H1 (cell line): Measurements from ENCODE around the gene FOXD2.

Source experiments
- CEBPB ChIP-seq: IDR thresholded peaks from 2 replicates; pipeline ENCODE4 v1.6.1; 2012; ENCODE audit warnings: low read depth, low read length
- EZH2 ChIP-seq: fragments of 200-600 bp; sonication (generic); IDR thresholded peaks from 2 replicates; pipeline ENCODE4 v1.7.1; 2012; ENCODE audit warnings: low read depth, mild to moderate bottlenecking, moderate library complexity, low read length, inconsistent platforms; ENCODE audit not compliant: severe bottlenecking
- GABPA ChIP-seq: IDR thresholded peaks from 2 replicates; pipeline ENCODE4 v1.6.1; 2011; ENCODE audit warnings: mild to moderate bottlenecking, low read length, moderate library complexity, borderline replicate concordance; ENCODE audit not compliant: insufficient read depth
- HDAC2 ChIP-seq, 2 experiments: fragments of 300-600 bp in 1 of 2; sonication (generic) in 1 of 2; IDR thresholded peaks; 2 replicates each; pipeline ENCODE4 v1.6.1; 2011 to 2012; ENCODE audit warnings: low read depth in 2 of 2, low read length in 2 of 2, mild to moderate bottlenecking in 2 of 2, moderate library complexity in 2 of 2, borderline replicate concordance in 1 of 2, inconsistent platforms in 1 of 2
- POLR2AphosphoS5 ChIP-seq: IDR thresholded peaks from 2 replicates; pipeline ENCODE4 v1.6.1; 2011; ENCODE audit warnings: low read depth, low read length
- RFX5 ChIP-seq: IDR thresholded peaks from 2 replicates; pipeline ENCODE4 v1.6.1; 2011; ENCODE audit warnings: low read depth, low read length, improper control_type of control experiment, borderline replicate concordance
- RNF2 ChIP-seq: fragments of 200-900, 300-1000 bp; sonication (generic); IDR thresholded peaks from 2 replicates; pipeline ENCODE4 v1.7.1; 2016; ENCODE audit warnings: borderline replicate concordance, low read depth, mild to moderate bottlenecking, antibody characterized with exemption, low read length; ENCODE audit not compliant: poor library complexity, severe bottlenecking; ENCODE audit errors: missing control alignments
- TF ChIP-seq, protein P1 (sequence below): IDR thresholded peaks from 2 replicates; pipeline ENCODE4 v1.6.1; 2012; ENCODE audit warnings: inconsistent platforms
- TF ChIP-seq, protein P2 (sequence below): IDR thresholded peaks from 2 replicates; pipeline ENCODE4 v1.6.1; 2012; ENCODE audit warnings: low read length, inconsistent platforms
- TF ChIP-seq, protein P3 (sequence below), 3 experiments: IDR thresholded peaks; 1 replicate in 2 of 3; 2 replicates in 1 of 3; pipeline versions ENCODE4 v1.5.1 to v1.6.1; 2011; ENCODE audit warnings: low read length in 3 of 3, mild to moderate bottlenecking in 3 of 3, inconsistent platforms in 2 of 3, low read depth in 1 of 3, moderate library complexity in 1 of 3; ENCODE audit not compliant: insufficient read depth in 1 of 3; ENCODE audit errors: control extremely low read depth in 1 of 3

DNA sequence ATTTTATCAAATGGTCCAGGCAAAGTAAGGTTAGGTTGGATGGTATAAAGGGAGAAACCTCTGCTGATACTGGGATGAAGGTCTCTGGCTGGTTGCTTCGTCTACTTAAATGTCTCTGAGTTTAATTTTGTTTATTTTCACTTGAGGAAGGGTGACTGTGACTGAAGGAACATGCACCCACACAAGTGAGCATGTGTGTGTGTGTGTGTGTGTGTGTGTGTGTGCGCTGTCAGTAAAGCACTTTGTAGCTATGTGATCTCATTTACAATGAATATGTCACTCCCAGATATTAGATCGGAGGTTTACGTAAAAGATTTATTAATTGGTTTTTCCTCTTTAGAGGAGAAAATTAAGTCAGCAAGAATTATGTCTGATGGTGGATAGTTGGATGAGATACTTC is 4.4 kb downstream of the FOXD2 start:
- TF ChIP-seq, protein P1, sequence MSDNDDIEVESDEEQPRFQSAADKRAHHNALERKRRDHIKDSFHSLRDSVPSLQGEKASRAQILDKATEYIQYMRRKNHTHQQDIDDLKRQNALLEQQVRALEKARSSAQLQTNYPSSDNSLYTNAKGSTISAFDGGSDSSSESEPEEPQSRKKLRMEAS: no peak
- TF ChIP-seq, protein P2, sequence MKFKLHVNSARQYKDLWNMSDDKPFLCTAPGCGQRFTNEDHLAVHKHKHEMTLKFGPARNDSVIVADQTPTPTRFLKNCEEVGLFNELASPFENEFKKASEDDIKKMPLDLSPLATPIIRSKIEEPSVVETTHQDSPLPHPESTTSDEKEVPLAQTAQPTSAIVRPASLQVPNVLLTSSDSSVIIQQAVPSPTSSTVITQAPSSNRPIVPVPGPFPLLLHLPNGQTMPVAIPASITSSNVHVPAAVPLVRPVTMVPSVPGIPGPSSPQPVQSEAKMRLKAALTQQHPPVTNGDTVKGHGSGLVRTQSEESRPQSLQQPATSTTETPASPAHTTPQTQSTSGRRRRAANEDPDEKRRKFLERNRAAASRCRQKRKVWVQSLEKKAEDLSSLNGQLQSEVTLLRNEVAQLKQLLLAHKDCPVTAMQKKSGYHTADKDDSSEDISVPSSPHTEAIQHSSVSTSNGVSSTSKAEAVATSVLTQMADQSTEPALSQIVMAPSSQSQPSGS: no peak
- no peak for TF ChIP-seq GABPA
- TF ChIP-seq RFX5: no peak
- TF ChIP-seq, protein P3, sequence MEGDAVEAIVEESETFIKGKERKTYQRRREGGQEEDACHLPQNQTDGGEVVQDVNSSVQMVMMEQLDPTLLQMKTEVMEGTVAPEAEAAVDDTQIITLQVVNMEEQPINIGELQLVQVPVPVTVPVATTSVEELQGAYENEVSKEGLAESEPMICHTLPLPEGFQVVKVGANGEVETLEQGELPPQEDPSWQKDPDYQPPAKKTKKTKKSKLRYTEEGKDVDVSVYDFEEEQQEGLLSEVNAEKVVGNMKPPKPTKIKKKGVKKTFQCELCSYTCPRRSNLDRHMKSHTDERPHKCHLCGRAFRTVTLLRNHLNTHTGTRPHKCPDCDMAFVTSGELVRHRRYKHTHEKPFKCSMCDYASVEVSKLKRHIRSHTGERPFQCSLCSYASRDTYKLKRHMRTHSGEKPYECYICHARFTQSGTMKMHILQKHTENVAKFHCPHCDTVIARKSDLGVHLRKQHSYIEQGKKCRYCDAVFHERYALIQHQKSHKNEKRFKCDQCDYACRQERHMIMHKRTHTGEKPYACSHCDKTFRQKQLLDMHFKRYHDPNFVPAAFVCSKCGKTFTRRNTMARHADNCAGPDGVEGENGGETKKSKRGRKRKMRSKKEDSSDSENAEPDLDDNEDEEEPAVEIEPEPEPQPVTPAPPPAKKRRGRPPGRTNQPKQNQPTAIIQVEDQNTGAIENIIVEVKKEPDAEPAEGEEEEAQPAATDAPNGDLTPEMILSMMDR (IDR thresholded peaks at IDR 0.05; ENCODE audit: control extremely low read depth in 1 of 3, insufficient read depth in 1 of 3, low read depth in 1 of 3, low read length in 3 of 3): no peak
- no peak for TF ChIP-seq CEBPB
- no peak for TF ChIP-seq RNF2
- TF ChIP-seq HDAC2 (IDR thresholded peaks at IDR 0.05; ENCODE audit: borderline replicate concordance in 1 of 2, low read depth in 2 of 2, low read length in 2 of 2): no peak
- TF ChIP-seq EZH2: no peak
- TF ChIP-seq POLR2AphosphoS5: no peak
